DOHH2 (cell line): ENCODE data around the gene EOLA2.

ENCODE experiments used
- H3F3A ChIP-seq: fragments of 200-600 bp; sonication (generic), shearing (Covaris generic); 2 replicates; pipeline ENCODE4 v1.6.0; 2016; ENCODE audit warnings: antibody characterized with exemption, mild to moderate bottlenecking; ENCODE audit not compliant: control insufficient read depth, insufficient read depth
- H3K27ac ChIP-seq: fragments of 200-600 bp; sonication (generic); 2 replicates; pipeline ENCODE4 v1.5.1; 2014; ENCODE audit warnings: low read depth, mild to moderate bottlenecking, low read length, moderate library complexity
- H3K27me3 ChIP-seq: fragments of 200-600 bp; sonication (generic); 2 replicates; pipeline ENCODE4 v1.6.1; 2014; ENCODE audit warnings: mild to moderate bottlenecking, low read length, mixed read lengths; ENCODE audit not compliant: control insufficient read depth
- H3K36me3 ChIP-seq: fragments of 200-600 bp; sonication (generic); 2 replicates; pipeline ENCODE4 v1.6.1; 2014; ENCODE audit warnings: mild to moderate bottlenecking, low read length, moderate library complexity, mixed read lengths; ENCODE audit not compliant: control insufficient read depth
- H3K4me1 ChIP-seq: fragments of 200-600 bp; sonication (generic); 2 replicates; pipeline ENCODE4 v1.6.1; 2014; ENCODE audit warnings: mild to moderate bottlenecking, low read length, mixed read lengths; ENCODE audit not compliant: control insufficient read depth
- H3K4me2 ChIP-seq: fragments of 200-600 bp; sonication (generic); 2 replicates; pipeline ENCODE4 v1.6.0; 2014; ENCODE audit warnings: mild to moderate bottlenecking, low read length, moderate library complexity
- H3K4me3 ChIP-seq: fragments of 200-600 bp; sonication (generic); 2 replicates; pipeline ENCODE4 v1.5.1; 2014; ENCODE audit warnings: mild to moderate bottlenecking, low read length, mixed read lengths
- H3K79me2 ChIP-seq: fragments of 200-600 bp; sonication (generic); 2 replicates; pipeline ENCODE4 v1.6.1; 2014; ENCODE audit warnings: mild to moderate bottlenecking, low read length, mixed read lengths; ENCODE audit not compliant: control insufficient read depth
- H3K9me2 ChIP-seq: fragments of 200-600 bp; sonication (generic); replicated peaks from 2 replicates; pipeline ENCODE4 v1.6.1; 2014; ENCODE audit warnings: mild to moderate bottlenecking, low read length, mixed read lengths; ENCODE audit not compliant: control insufficient read depth
- H3K9me3 ChIP-seq: fragments of 200-600 bp; sonication (generic); 2 replicates; pipeline ENCODE4 v1.6.1; 2014; ENCODE audit warnings: antibody characterized with exemption, low read length, mixed read lengths; ENCODE audit not compliant: control insufficient read depth, insufficient read depth
- H4K20me1 ChIP-seq: fragments of 200-600 bp; sonication (generic); 2 replicates; pipeline ENCODE4 v1.6.0; 2014; ENCODE audit warnings: low read depth, mild to moderate bottlenecking, antibody characterized with exemption, low read length, moderate library complexity; ENCODE audit not compliant: control insufficient read depth, insufficient read depth
- CTCF ChIP-seq: fragments of 200-600 bp; sonication (generic); IDR thresholded peaks from one replicate; pipeline ENCODE4 v1.5.1; 2014; ENCODE audit warnings: antibody characterized with exemption, mild to moderate bottlenecking, low read depth, low read length; ENCODE audit not compliant: poor library complexity, severe bottlenecking
- EZH2phosphoT487 ChIP-seq: fragments of 200-600 bp; sonication (generic); IDR thresholded peaks from 2 replicates; pipeline ENCODE4 v1.6.1; 2017; ENCODE audit warnings: borderline replicate concordance, mild to moderate bottlenecking, antibody characterized with exemption, low read length, moderate library complexity, mixed read lengths

EOLA2 gene

GRCh38 chrX:149961572-149961971 lies 23.3 kb upstream of the EOLA2 start:
- no peak for TF ChIP-seq EZH2phosphoT487
- TF ChIP-seq CTCF, result no peak
- H3K27me3 ChIP-seq, result no peaks in the 10 kb centered on the region
- H3K4me3 ChIP-seq, result no peak overlapping the region
- no peaks in the 10 kb centered on the region for H3K9me3 ChIP-seq
- H4K20me1 ChIP-seq, result no peaks in the 10 kb centered on the region
- no peak overlapping the region for H3K27ac ChIP-seq
- H3K9me2 ChIP-seq, result no peaks in the 10 kb centered on the region
- no peak overlapping the region for H3K4me2 ChIP-seq
- H3K4me1 ChIP-seq, result no peaks in the 10 kb centered on the region
- H3K36me3 ChIP-seq, result 0 out of 2 replicates have a peak, but pooled peaks cover 3% of the 10 kb centered on the region
- H3F3A ChIP-seq, result no peaks in the 10 kb centered on the region
- no peaks in the 10 kb centered on the region for H3K79me2 ChIP-seq

GRCh38 chrX:149950681-149951080 lies 12.4 kb upstream of the EOLA2 start:
- no peaks in the 10 kb centered on the region for H3K36me3 ChIP-seq

GRCh38 chrX:149949743-149950436 lies 11.6 kb upstream of the EOLA2 start:
- TF ChIP-seq CTCF, result no peak
- no peak for TF ChIP-seq EZH2phosphoT487
- Histone ChIP-seq H3K27me3 (no peaks in the 10 kb centered on the region), H3K36me3 (no peaks in the 10 kb centered on the region), H3K4me1 (no peaks in the 10 kb centered on the region), H3K79me2 (no peaks in the 10 kb centered on the region), H4K20me1 (no peaks in the 10 kb centered on the region), H3K27ac (no peak overlapping the region), H3K4me2 (no peak overlapping the region), H3K4me3 (no peak overlapping the region), H3K9me3 (no peaks in the 10 kb centered on the region), H3F3A (no peaks in the 10 kb centered on the region), H3K9me2 (no peaks in the 10 kb centered on the region)

More at GRCh38 chrX:149950681-149951080, 12.4 kb upstream of the EOLA2 start:
- Histone ChIP-seq H3K4me3 (no peak overlapping the region), H3K4me2 (no peak overlapping the region), H3K27me3 (no peaks in the 10 kb centered on the region), H3F3A (no peaks in the 10 kb centered on the region), H4K20me1 (no peaks in the 10 kb centered on the region), H3K9me2 (no peaks in the 10 kb centered on the region), H3K27ac (no peak overlapping the region), H3K79me2 (no peaks in the 10 kb centered on the region), H3K9me3 (no peaks in the 10 kb centered on the region), H3K4me1 (no peaks in the 10 kb centered on the region)
- TF ChIP-seq CTCF (peak; percentile 43), EZH2phosphoT487 (no peak)
